Endothelial cell of umbilical vein (primary cell): ENCODE results near the gene SEMA3A. TPM values are rescaled to one million over a fixed set of nuclear protein-coding genes. Genes with fewer than 3 reads are reported as not detected.

Experiments
- BruUV-seq: library from RNA; stranded (reverse); fragments of 400-500 nt; replicated peaks from 2 replicates; lab custom pipeline; 2021; lab: Mats Ljungman, UMichigan
- CTCF ChIA-PET: fragments of 300-600, 350-600 bp; sonication (Branson Sonifier 250); formaldehyde crosslinking; loops from one replicate; lab custom pipeline; 2021; ENCODE audit warnings: antibody characterized with exemption, inconsistent platforms; lab: Charles Lee
- POLR2A ChIA-PET: fragments of 300-600, 350-600 bp; sonication (Branson Sonifier 250); formaldehyde crosslinking; loops from one replicate; lab custom pipeline; 2021; ENCODE audit warnings: antibody characterized with exemption, inconsistent platforms; lab: Charles Lee
- DNase-seq: peaks from one replicate; pipeline ENCODE4 v3.0.0-alpha.2; 2011; ENCODE audit warnings: low read depth, low spot score
- FAIRE-seq: peaks from 2 replicates; lab custom pipeline; 2011; peaks lifted over from hg19 to GRCh38; lab: Jason Lieb, UNC
- H2AFZ ChIP-seq: 2 replicates; pipeline ENCODE4 v1.6.0; 2012; ENCODE audit warnings: low read depth, low read length, control low read depth, inconsistent platforms
- H3K27ac ChIP-seq: 2 replicates; pipeline ENCODE4 v1.5.1; 2011; ENCODE audit warnings: low read depth, mild to moderate bottlenecking, control low read depth, low read length, moderate library complexity; ENCODE audit not compliant: insufficient read depth
- H3K27me3 ChIP-seq, 2 experiments: 2 replicates each; pipeline versions ENCODE4 v1.6.0 to v1.6.1; 2011; ENCODE audit warnings: low read length in 2 of 2, mixed read lengths in 1 of 2; ENCODE audit not compliant: control insufficient read depth in 2 of 2, insufficient read depth in 2 of 2
- H3K36me3 ChIP-seq, 2 experiments: 2 replicates in 1 of 2; 3 replicates in 1 of 2; pipeline ENCODE4 v1.5.1; 2011; ENCODE audit warnings: low read length in 2 of 2, mild to moderate bottlenecking in 1 of 2, moderate library complexity in 1 of 2; ENCODE audit not compliant: control insufficient read depth in 2 of 2, insufficient read depth in 2 of 2; ENCODE audit errors: extremely low read depth in 1 of 2
- H3K4me1 ChIP-seq: 3 replicates; pipeline ENCODE4 v1.5.1; 2011; ENCODE audit warnings: mild to moderate bottlenecking, low read length; ENCODE audit not compliant: control insufficient read depth, insufficient read depth; ENCODE audit errors: extremely low read depth
- H3K4me2 ChIP-seq: 2 replicates; pipeline ENCODE4 v1.6.1; 2011; ENCODE audit warnings: low read length, control low read depth, mixed read lengths; ENCODE audit not compliant: insufficient read depth
- H3K4me3 ChIP-seq, 3 experiments: fragments of 200-600 bp in 1 of 3; sonication (generic), shearing (Covaris generic) in 1 of 3; replicated peaks in 1 of 3; 2 replicates each; pipeline ENCODE4 v1.5.1; 2011 to 2016; ENCODE audit warnings: control low read depth in 3 of 3, low read length in 3 of 3, mild to moderate bottlenecking in 2 of 3, inconsistent platforms in 1 of 3, low read depth in 1 of 3, moderate library complexity in 1 of 3; ENCODE audit not compliant: insufficient read depth in 1 of 3
- H3K79me2 ChIP-seq: 2 replicates; pipeline ENCODE4 v1.6.0; 2012; ENCODE audit warnings: low read length, inconsistent platforms; ENCODE audit not compliant: control insufficient read depth, insufficient read depth
- H3K9ac ChIP-seq: replicated peaks from 2 replicates; pipeline ENCODE3; 2011; ENCODE audit warnings: low read length, control low read depth; ENCODE audit not compliant: insufficient read depth; ENCODE audit errors: extremely low read depth
- H3K9me1 ChIP-seq: replicated peaks from 3 replicates; pipeline ENCODE4 v1.6.0; 2011; ENCODE audit warnings: mild to moderate bottlenecking, low read length; ENCODE audit not compliant: control insufficient read depth, insufficient read depth; ENCODE audit errors: extremely low read depth
- H3K9me3 ChIP-seq: replicated peaks from 2 replicates; pipeline ENCODE4 v1.5.1; 2012; ENCODE audit warnings: low read length, inconsistent platforms; ENCODE audit not compliant: control insufficient read depth, insufficient read depth
- H4K20me1 ChIP-seq: replicated peaks from 2 replicates; pipeline ENCODE3; 2011; ENCODE audit warnings: mild to moderate bottlenecking, low read length; ENCODE audit not compliant: control insufficient read depth, insufficient read depth; ENCODE audit errors: extremely low read depth
- EZH2 ChIP-seq: IDR thresholded peaks from 2 replicates; pipeline ENCODE4 v1.6.1; 2012; ENCODE audit warnings: borderline replicate concordance, low read depth, mild to moderate bottlenecking, moderate library complexity, low read length, inconsistent platforms; ENCODE audit not compliant: severe bottlenecking
- FOS ChIP-seq: IDR thresholded peaks from 2 replicates; pipeline ENCODE4 v1.6.1; 2011; ENCODE audit warnings: mild to moderate bottlenecking, low read length, moderate library complexity, borderline replicate concordance; ENCODE audit not compliant: insufficient read depth
- GATA2 ChIP-seq: IDR thresholded peaks from 2 replicates; pipeline ENCODE4 v1.7.0; 2011; ENCODE audit warnings: low read depth, mild to moderate bottlenecking, moderate library complexity, mixed read lengths, low read length; ENCODE audit not compliant: insufficient read length, insufficient read depth
- JUN ChIP-seq: IDR thresholded peaks from 2 replicates; pipeline ENCODE4 v1.6.1; 2011; ENCODE audit warnings: borderline replicate concordance, low read depth; ENCODE audit not compliant: insufficient read length, insufficient read depth
- MYC ChIP-seq: IDR thresholded peaks from one replicate; pipeline ENCODE4 v1.6.1; 2011; ENCODE audit warnings: mild to moderate bottlenecking, low read depth, low read length
- POLR2A ChIP-seq: IDR thresholded peaks from 2 replicates; pipeline ENCODE4 v1.6.1; 2012; ENCODE audit warnings: low read depth, mild to moderate bottlenecking, control low read depth, low read length
- POLR2AphosphoS5 ChIP-seq: IDR thresholded peaks from 2 replicates; pipeline ENCODE4 v1.6.1; 2012; ENCODE audit warnings: low read depth, mild to moderate bottlenecking, control low read depth, low read length, moderate library complexity; ENCODE audit not compliant: insufficient read depth
- dilution Hi-C: fragments of 300-500 bp; cut with MboI; formaldehyde crosslinking; loops from one replicate; pipeline ENCODE4 v1.15.0; 2019; ENCODE audit warnings: low sequenced_read_pairs; ENCODE audit not compliant: extremely low pct_ligation_motif_present
- intact Hi-C: fragments of 100-400 bp; cut with micrococcal nuclease; formaldehyde crosslinking; loops from one replicate; pipeline ENCODE4 v1.10.0; 2022
- polyA plus RNA-seq, 4 experiments: library from polyadenylated mRNA; depleted of rRNA in 3 of 4; stranded (reverse) in 3 of 4; unstranded in 1 of 4; fragments of >200 nt; gene quantifications; 2 replicates each; pipeline versions ENCODE4 v1.2.1 to v1.2.3, GENCODE V29; 2011 to 2012; ENCODE audit warnings: missing spikeins in 1 of 4
- total RNA-seq: library from RNA; stranded (reverse); gene quantifications from 2 replicates; pipeline ENCODE4 v1.2.3, GENCODE V29; 2021
- TF ChIP-seq, protein P1 (sequence below), 2 donors: IDR thresholded peaks; 1 replicate in 1 of 2; 2 replicates in 1 of 2; pipeline ENCODE4 v1.5.1; 2011; ENCODE audit warnings: low read length in 2 of 2, mild to moderate bottlenecking in 2 of 2, moderate library complexity in 2 of 2, control low read depth in 1 of 2, inconsistent platforms in 1 of 2, low read depth in 1 of 2; ENCODE audit not compliant: insufficient read depth in 1 of 2; ENCODE audit errors: extremely low read depth in 1 of 2
- TF ChIP-seq, protein P2 (sequence below): IDR thresholded peaks from 2 replicates; pipeline ENCODE4 v1.6.1; 2011; ENCODE audit not compliant: insufficient read depth, insufficient read length

Gene SEMA3A
- total and polyA plus RNA-seq, 2 donors (not counting 3 experiments of a cell fraction or from before 2014, with no cell fraction given), result 0.68 to 1.2 TPM

DNA sequence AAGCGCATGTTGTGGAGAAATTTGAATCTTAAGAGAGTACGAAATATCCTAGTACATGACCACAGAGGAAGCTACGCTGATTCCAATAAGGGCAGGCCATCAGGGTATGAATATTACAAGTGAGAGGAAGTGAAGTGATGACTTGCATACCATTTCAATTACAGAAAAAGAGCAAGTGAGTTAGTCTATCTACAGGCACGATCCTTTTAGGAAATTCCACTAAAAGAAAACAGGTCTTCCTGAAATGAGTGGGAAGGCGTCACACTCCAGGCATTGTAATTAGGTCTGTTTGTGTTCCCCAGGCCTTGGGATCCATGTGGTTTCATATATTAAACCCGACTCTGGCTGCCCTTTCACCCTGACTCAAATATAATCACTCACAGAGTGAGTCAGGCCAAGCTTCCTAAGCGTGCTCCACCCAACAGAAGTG is 152.5 kb downstream of the SEMA3A start:
- no peak overlapping the region for H3K9ac ChIP-seq
- DNase-seq, result peak; percentile 82
- H3K79me2 ChIP-seq, result no peaks in the 10 kb centered on the region
- H3K27me3 ChIP-seq, result no peaks in the 10 kb centered on the region
- H2AFZ ChIP-seq, result peak overlapping the region; percentile 71
- dilution Hi-C loops, result no loop called here
- H3K9me3 ChIP-seq, result no peaks in the 10 kb centered on the region
- H3K27ac ChIP-seq, result peak overlapping the region; percentile 35
- POLR2A ChIA-PET, result no interaction called here
- intact Hi-C loops, result no loop called here
- no TSS peak for BruUV-seq
- H3K36me3 ChIP-seq, result no peaks in the 10 kb centered on the region
- H3K9me1 ChIP-seq, result no peaks in the 10 kb centered on the region
- no peak overlapping the region for H3K4me3 ChIP-seq
- H4K20me1 ChIP-seq, result no peaks in the 10 kb centered on the region
- no peak for TF ChIP-seq EZH2
- no peak for TF ChIP-seq JUN
- no peak for TF ChIP-seq MYC
- TF ChIP-seq GATA2, result peak; percentile 60
- TF ChIP-seq, protein P1, sequence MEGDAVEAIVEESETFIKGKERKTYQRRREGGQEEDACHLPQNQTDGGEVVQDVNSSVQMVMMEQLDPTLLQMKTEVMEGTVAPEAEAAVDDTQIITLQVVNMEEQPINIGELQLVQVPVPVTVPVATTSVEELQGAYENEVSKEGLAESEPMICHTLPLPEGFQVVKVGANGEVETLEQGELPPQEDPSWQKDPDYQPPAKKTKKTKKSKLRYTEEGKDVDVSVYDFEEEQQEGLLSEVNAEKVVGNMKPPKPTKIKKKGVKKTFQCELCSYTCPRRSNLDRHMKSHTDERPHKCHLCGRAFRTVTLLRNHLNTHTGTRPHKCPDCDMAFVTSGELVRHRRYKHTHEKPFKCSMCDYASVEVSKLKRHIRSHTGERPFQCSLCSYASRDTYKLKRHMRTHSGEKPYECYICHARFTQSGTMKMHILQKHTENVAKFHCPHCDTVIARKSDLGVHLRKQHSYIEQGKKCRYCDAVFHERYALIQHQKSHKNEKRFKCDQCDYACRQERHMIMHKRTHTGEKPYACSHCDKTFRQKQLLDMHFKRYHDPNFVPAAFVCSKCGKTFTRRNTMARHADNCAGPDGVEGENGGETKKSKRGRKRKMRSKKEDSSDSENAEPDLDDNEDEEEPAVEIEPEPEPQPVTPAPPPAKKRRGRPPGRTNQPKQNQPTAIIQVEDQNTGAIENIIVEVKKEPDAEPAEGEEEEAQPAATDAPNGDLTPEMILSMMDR (IDR thresholded peaks at IDR 0.05; ENCODE audit: extremely low read depth in 1 of 2, insufficient read depth in 1 of 2, low read depth in 1 of 2, low read length in 2 of 2), result no peak
- TF ChIP-seq FOS, result peak; percentile 70
- TF ChIP-seq, protein P2, sequence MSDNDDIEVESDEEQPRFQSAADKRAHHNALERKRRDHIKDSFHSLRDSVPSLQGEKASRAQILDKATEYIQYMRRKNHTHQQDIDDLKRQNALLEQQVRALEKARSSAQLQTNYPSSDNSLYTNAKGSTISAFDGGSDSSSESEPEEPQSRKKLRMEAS, result no peak
- peak; percentile 56 for TF ChIP-seq POLR2AphosphoS5
- peak; percentile 31 for TF ChIP-seq POLR2A
- CTCF ChIA-PET, result interaction anchor here (1.4 to 1.6 kb wide), 2 partner anchors 31 to 981 kb away, joined by 3 to 5 read pairs; no protein-coding TSS in a partner anchor
- H3K4me2 ChIP-seq, result peak overlapping the region; percentile 3
- peak; percentile 58 for FAIRE-seq
- peaks cover 13% of the 10 kb centered on the region for H3K4me1 ChIP-seq
